Measurements from ENCODE around the gene TFEB.

GRCh38 chr6:41723530-41724227, 11.7 kb downstream of the TFEB start:
- no peak for TF ChIP-seq EZH2 (IDR thresholded peaks at IDR 0.05; ENCODE audit: low read depth, low read length, severe bottlenecking)
- no peak for TF ChIP-seq CTCF (IDR thresholded peaks at IDR 0.05; ENCODE audit: control extremely low read depth in 1 of 3, insufficient read depth in 1 of 3, low read depth in 1 of 3, low read length in 3 of 3)
- no peak for TF ChIP-seq HDAC6 (IDR thresholded peaks at IDR 0.05; ENCODE audit: low read depth, low read length)
- TF ChIP-seq BCL11A (IDR thresholded peaks at IDR 0.05; ENCODE audit: low read depth in 2 of 2, low read length in 2 of 2), result no peak
- TF ChIP-seq EP300 (IDR thresholded peaks at IDR 0.05; ENCODE audit: borderline replicate concordance in 1 of 2, low read depth in 2 of 2, low read length in 2 of 2), result no peak
- TF ChIP-seq NANOG (IDR thresholded peaks at IDR 0.05; ENCODE audit: insufficient read depth, low read depth, low read length, poor library complexity, severe bottlenecking), result no peak
- TF ChIP-seq POLR2A (IDR thresholded peaks at IDR 0.05; ENCODE audit: control extremely low read depth in 1 of 2, low read depth in 2 of 2, low read length in 2 of 2), result no peak
- no peak for TF ChIP-seq ZNF274 (IDR thresholded peaks at IDR 0.05; ENCODE audit: borderline replicate concordance, extremely low read depth, low read length)
- no peak for TF ChIP-seq ATF2 (IDR thresholded peaks at IDR 0.05; ENCODE audit: low read length)
